Measurements from ENCODE around the gene ASCL5. TPM values are rescaled to one million over a fixed set of nuclear protein-coding genes. Genes with fewer than 3 reads are reported as not detected.

The ASCL5 gene
- total RNA-seq, 1 experiment from 2014 or later, result 0.15 TPM

DNA sequence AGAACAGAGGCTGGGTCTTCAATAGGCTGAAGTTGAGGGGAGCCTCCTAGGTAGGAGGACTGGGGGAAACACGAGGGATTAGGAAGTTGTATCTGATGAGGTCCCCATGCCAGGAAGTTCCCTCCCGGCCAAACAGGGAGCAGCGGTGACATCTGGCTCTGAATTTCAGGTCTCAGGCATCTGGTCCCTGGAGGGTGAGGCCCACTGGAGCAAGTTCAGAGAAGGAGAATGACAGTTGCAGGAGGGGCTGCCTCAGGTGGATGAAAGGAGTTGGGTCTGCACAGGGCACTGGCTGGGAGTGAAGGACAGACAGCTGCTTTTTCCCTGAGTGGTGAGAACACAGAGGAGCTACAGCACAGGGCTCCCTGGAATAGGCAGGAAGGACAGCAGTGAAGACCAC, 18.1 kb upstream of the ASCL5 start:
- no peak overlapping the region for H2AFZ ChIP-seq (ENCODE audit: low read length)
- no peak overlapping the region for H3K9ac ChIP-seq (ENCODE audit: extremely low read depth, insufficient read length, low read length)
- WGBS (ENCODE audit: extremely low coverage, insufficient read length, low lambda C conversion rate), result no CpG with 5 or more reads among the region's 3 CpGs
- 0 out of 7 replicates have a peak overlapping the region, but pooled peaks of 1 of the 3 experiments have one; percentile 63 for H3K27ac Mint-ChIP-seq
- no peak overlapping the region for H4K5ac ChIP-seq (ENCODE audit: insufficient read length, low read depth, low read length)
- H3K27me3 ChIP-seq (ENCODE audit: insufficient read depth, low read length), result no peaks in the 10 kb centered on the region
- H3T11ph ChIP-seq (ENCODE audit: low read length), result no peak overlapping the region
- no peaks in the 10 kb centered on the region for H3K4me1 Mint-ChIP-seq
- H3K79me1 ChIP-seq (ENCODE audit: insufficient read depth, low read depth, low read length, poor library complexity, severe bottlenecking), result peaks cover 2% of the 10 kb centered on the region
- H2BK5ac ChIP-seq (ENCODE audit: insufficient read length, low read length), result no peak overlapping the region
- no peak overlapping the region for H3K27ac ChIP-seq (ENCODE audit: insufficient read length, low read depth, low read length)
- H3K9me3 ChIP-seq (ENCODE audit: control insufficient read depth, low read depth, low read length), result no peaks in the 10 kb centered on the region
- peaks cover 54 to 96% (median 94%) of the 10 kb centered on the region in 3 experiments; a peak in 6 of 7 replicates for H3K36me3 Mint-ChIP-seq (ENCODE audit: insufficient read depth in 1 of 3, low read depth in 3 of 3)
- H2BK15ac ChIP-seq (ENCODE audit: low read depth, low read length), result no peak overlapping the region
- no peaks in the 10 kb centered on the region for H4K20me1 ChIP-seq (ENCODE audit: control insufficient read depth, insufficient read depth, insufficient read length)
- H2AK5ac ChIP-seq (ENCODE audit: insufficient read length, low read length), result no peak overlapping the region
- H4K91ac ChIP-seq (ENCODE audit: insufficient read length, low read depth, low read length), result no peak overlapping the region
- H4K8ac ChIP-seq (replicated peaks; ENCODE audit: insufficient read length, low read depth, low read length), result no peak overlapping the region
- no peak overlapping the region for H3K14ac ChIP-seq (ENCODE audit: insufficient read depth, low read length)
- H2BK20ac ChIP-seq (ENCODE audit: low read depth, low read length, poor library complexity, severe bottlenecking), result no peak overlapping the region
- H3K18ac ChIP-seq (ENCODE audit: insufficient read length, low read depth, low read length), result no peak overlapping the region
- no peak overlapping the region for H3K56ac ChIP-seq (ENCODE audit: insufficient read length, low read depth, low read length)
- H3K27me3 Mint-ChIP-seq (ENCODE audit: low read depth), result no peaks in the 10 kb centered on the region
- no peak overlapping the region for H3K4me2 ChIP-seq (ENCODE audit: insufficient read depth, insufficient read length, low read length)
- no peaks in the 10 kb centered on the region for H3K9me3 Mint-ChIP-seq
- H3K23ac ChIP-seq (ENCODE audit: insufficient read length, low read depth, low read length), result no peak overlapping the region
- H3K79me2 ChIP-seq (ENCODE audit: insufficient read depth, low read length), result no peaks in the 10 kb centered on the region
- H2BK120ac ChIP-seq (ENCODE audit: low read depth, low read length, poor library complexity, severe bottlenecking), result no peak overlapping the region
- H3K23me2 ChIP-seq (ENCODE audit: insufficient read length, low read depth, low read length, poor library complexity, severe bottlenecking), result no peaks in the 10 kb centered on the region
- TF ChIP-seq, protein P1, sequence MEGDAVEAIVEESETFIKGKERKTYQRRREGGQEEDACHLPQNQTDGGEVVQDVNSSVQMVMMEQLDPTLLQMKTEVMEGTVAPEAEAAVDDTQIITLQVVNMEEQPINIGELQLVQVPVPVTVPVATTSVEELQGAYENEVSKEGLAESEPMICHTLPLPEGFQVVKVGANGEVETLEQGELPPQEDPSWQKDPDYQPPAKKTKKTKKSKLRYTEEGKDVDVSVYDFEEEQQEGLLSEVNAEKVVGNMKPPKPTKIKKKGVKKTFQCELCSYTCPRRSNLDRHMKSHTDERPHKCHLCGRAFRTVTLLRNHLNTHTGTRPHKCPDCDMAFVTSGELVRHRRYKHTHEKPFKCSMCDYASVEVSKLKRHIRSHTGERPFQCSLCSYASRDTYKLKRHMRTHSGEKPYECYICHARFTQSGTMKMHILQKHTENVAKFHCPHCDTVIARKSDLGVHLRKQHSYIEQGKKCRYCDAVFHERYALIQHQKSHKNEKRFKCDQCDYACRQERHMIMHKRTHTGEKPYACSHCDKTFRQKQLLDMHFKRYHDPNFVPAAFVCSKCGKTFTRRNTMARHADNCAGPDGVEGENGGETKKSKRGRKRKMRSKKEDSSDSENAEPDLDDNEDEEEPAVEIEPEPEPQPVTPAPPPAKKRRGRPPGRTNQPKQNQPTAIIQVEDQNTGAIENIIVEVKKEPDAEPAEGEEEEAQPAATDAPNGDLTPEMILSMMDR (conservative IDR thresholded peaks at IDR 0.05), result no peak
- no peaks in the 10 kb centered on the region for H3K4me1 ChIP-seq (ENCODE audit: insufficient read depth, low read length)
- H3K4me3 Mint-ChIP-seq, result no peak overlapping the region
- H3K4ac ChIP-seq (ENCODE audit: low read depth, low read length), result no peak overlapping the region
- H2BK12ac ChIP-seq (ENCODE audit: insufficient read length, low read depth, low read length), result no peak overlapping the region
- no peak for DNase-seq
